Hepatocyte (in vitro differentiated cells): Measurements from ENCODE around the gene SATB2. TPM values are rescaled to one million over a fixed set of nuclear protein-coding genes. Genes with fewer than 3 reads are reported as not detected.

Experiments used
- DNase-seq: peaks from one replicate; pipeline ENCODE4 v3.0.0-alpha.2; 2016; ENCODE audit warnings: low spot score
- H2AFZ ChIP-seq: fragments of 200-600 bp; sonication (generic); 2 replicates; pipeline ENCODE4 v1.6.0; 2016; ENCODE audit warnings: antibody characterized with exemption, mild to moderate bottlenecking
- H3K27ac ChIP-seq: fragments of 200-600 bp; sonication (generic); 2 replicates; pipeline ENCODE4 v1.5.1; 2016; ENCODE audit warnings: mild to moderate bottlenecking
- H3K27me3 ChIP-seq: fragments of 200-600 bp; sonication (generic); 2 replicates; pipeline ENCODE4 v1.6.1; 2016
- H3K36me3 ChIP-seq: fragments of 200-600 bp; sonication (generic); replicated peaks from 2 replicates; pipeline ENCODE4 v1.5.1; 2016; ENCODE audit warnings: low read depth; ENCODE audit not compliant: insufficient read depth
- H3K4me1 ChIP-seq: fragments of 200-600 bp; sonication (generic); 2 replicates; pipeline ENCODE4 v1.5.1; 2016; ENCODE audit warnings: mild to moderate bottlenecking, moderate library complexity; ENCODE audit not compliant: insufficient read depth
- H3K4me2 ChIP-seq: fragments of 200-600 bp; sonication (generic); 2 replicates; pipeline ENCODE4 v1.6.0; 2016
- H3K4me3 ChIP-seq: fragments of 200-600 bp; sonication (generic); 2 replicates; pipeline ENCODE4 v1.5.1; 2016; ENCODE audit warnings: mild to moderate bottlenecking
- H3K79me2 ChIP-seq: fragments of 200-600 bp; sonication (generic); 2 replicates; pipeline ENCODE4 v1.6.0; 2017; ENCODE audit warnings: mild to moderate bottlenecking
- H3K9me2 ChIP-seq: fragments of 200-600 bp; sonication (generic); replicated peaks from 2 replicates; pipeline ENCODE4 v1.6.0; 2017; ENCODE audit warnings: mild to moderate bottlenecking; ENCODE audit not compliant: insufficient read depth
- H3K9me3 ChIP-seq: fragments of 200-600 bp; sonication (generic); 2 replicates; pipeline ENCODE4 v1.5.1; 2016; ENCODE audit warnings: low read depth, mild to moderate bottlenecking
- H4K20me1 ChIP-seq: fragments of 200-600 bp; sonication (generic); 2 replicates; pipeline ENCODE4 v1.6.0; 2016; ENCODE audit warnings: mild to moderate bottlenecking; ENCODE audit not compliant: insufficient read depth, poor library complexity, severe bottlenecking
- CTCF ChIP-seq: fragments of 200-600 bp; sonication (generic); IDR thresholded peaks from 2 replicates; pipeline ENCODE4 v1.5.1; 2016; ENCODE audit warnings: antibody characterized with exemption, mild to moderate bottlenecking; ENCODE audit not compliant: poor library complexity
- EZH2 ChIP-seq: fragments of 200-600 bp; sonication (generic); IDR thresholded peaks from 2 replicates; pipeline ENCODE4 v1.6.1; 2016; ENCODE audit warnings: antibody characterized with exemption, mild to moderate bottlenecking, borderline replicate concordance
- EZH2phosphoT487 ChIP-seq: fragments of 200-600 bp; sonication (generic); IDR thresholded peaks from one replicate; pipeline ENCODE4 v1.6.1; 2018; ENCODE audit warnings: antibody characterized with exemption, mild to moderate bottlenecking, low read depth, moderate library complexity; ENCODE audit not compliant: unreplicated experiment, severe bottlenecking
- WGBS: methylation state at CpG from one replicate; pipeline ENCODE4 v1.1.6; 2016; ENCODE audit warnings: low lambda C conversion rate; ENCODE audit errors: missing lambda C conversion rate; 5-methylcytosine and 5-hydroxymethylcytosine counted together
- polyA plus RNA-seq: library from polyadenylated mRNA; unstranded; fragments of >200 nt; fragmentation: Nextera tagmentation; extraction: Ambion mirVana; gene quantifications from 2 replicates; pipeline ENCODE4 v1.2.1, GENCODE V29; 2016
- total RNA-seq: library from RNA; depleted of rRNA; stranded (reverse); fragments of >200 nt; gene quantifications from 2 replicates; pipeline ENCODE4 v1.2.3, GENCODE V29; 2014

SATB2 gene
- total and polyA plus RNA-seq, 2 experiments from 2014 or later: 1.9 to 8.7 TPM

DNA sequence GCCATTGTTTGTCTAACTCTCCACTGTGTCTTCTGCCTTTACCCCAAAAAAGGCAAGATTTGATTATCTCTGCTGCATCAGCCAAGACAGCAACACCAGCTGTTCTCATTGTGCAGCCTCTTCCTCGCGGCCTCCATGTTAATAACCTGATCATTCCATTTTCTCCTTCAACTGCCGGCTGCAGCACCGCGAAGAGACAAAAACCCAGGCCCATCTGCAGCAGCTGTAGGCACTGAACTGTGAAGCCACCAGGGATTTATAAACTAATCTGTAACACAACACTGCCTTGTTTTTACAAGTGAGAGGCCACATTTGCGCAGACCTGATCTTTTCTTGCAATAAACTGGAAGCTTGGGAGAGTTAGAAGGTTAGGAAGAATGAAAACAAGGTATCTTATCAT is 147.8 kb downstream of the SATB2 start:
- DNase-seq: no peak
- H3K27me3 ChIP-seq: no peaks in the 10 kb centered on the region

GRCh38 chr2:199309411-199309810 is 148.3 kb downstream of the SATB2 start:
- DNase-seq: no peak
- H3K4me3 ChIP-seq: no peak overlapping the region
- H3K4me2 ChIP-seq: no peak overlapping the region
- TF ChIP-seq EZH2 (no peak), CTCF (no peak), EZH2phosphoT487 (no peak)
- H4K20me1 ChIP-seq: no peaks in the 10 kb centered on the region
- H3K79me2 ChIP-seq: no peaks in the 10 kb centered on the region
- no peaks in the 10 kb centered on the region for H3K27me3 ChIP-seq
- H2AFZ ChIP-seq: no peak overlapping the region
- no peak overlapping the region for H3K27ac ChIP-seq
- no peaks in the 10 kb centered on the region for H3K4me1 ChIP-seq
- H3K9me3 ChIP-seq: no peaks in the 10 kb centered on the region
- H3K9me2 ChIP-seq: no peaks in the 10 kb centered on the region
- WGBS: 95% methylated on average over 4 of the region's 4 CpGs
- H3K36me3 ChIP-seq: no peaks in the 10 kb centered on the region

More for the DNA sequence above, 147.8 kb downstream of the SATB2 start:
- Histone ChIP-seq H3K4me1 (no peaks in the 10 kb centered on the region), H3K4me2 (no peak overlapping the region), H3K9me3 (no peaks in the 10 kb centered on the region), H3K4me3 (no peak overlapping the region), H3K9me2 (no peaks in the 10 kb centered on the region), H3K36me3 (no peaks in the 10 kb centered on the region), H3K27ac (no peak overlapping the region), H3K79me2 (no peaks in the 10 kb centered on the region), H2AFZ (no peak overlapping the region), H4K20me1 (no peaks in the 10 kb centered on the region)
- TF ChIP-seq EZH2: no peak
- no peak for TF ChIP-seq CTCF
- 83% methylated on average over 6 of the region's 6 CpGs for WGBS

GRCh38 chr2:199308567-199308966 is 149.2 kb downstream of the SATB2 start:
- H4K20me1 ChIP-seq: no peaks in the 10 kb centered on the region
- H3K4me2 ChIP-seq: no peak overlapping the region
- no peak overlapping the region for H3K27ac ChIP-seq
- no peak for DNase-seq
- no peaks in the 10 kb centered on the region for H3K36me3 ChIP-seq
- no peaks in the 10 kb centered on the region for H3K9me2 ChIP-seq
- H3K27me3 ChIP-seq: no peaks in the 10 kb centered on the region
- TF ChIP-seq EZH2phosphoT487 (no peak), CTCF (no peak), EZH2 (no peak)
- WGBS: 97% methylated on average over 14 of the region's 14 CpGs
- H3K4me3 ChIP-seq: no peak overlapping the region
- H3K9me3 ChIP-seq: no peaks in the 10 kb centered on the region
- no peaks in the 10 kb centered on the region for H3K4me1 ChIP-seq
- no peak overlapping the region for H2AFZ ChIP-seq
- H3K79me2 ChIP-seq: no peaks in the 10 kb centered on the region

- H3K27me3 ChIP-seq: no peaks in the 10 kb centered on the region
- no peaks in the 10 kb centered on the region for H3K9me2 ChIP-seq
- no peaks in the 10 kb centered on the region for H3K9me3 ChIP-seq
- WGBS: 100% methylated on average over 1 of the region's 1 CpG
- H2AFZ ChIP-seq: no peak overlapping the region
- no peaks in the 10 kb centered on the region for H3K79me2 ChIP-seq
- H3K4me1 ChIP-seq: peaks cover 3% of the 10 kb centered on the region
- no peak overlapping the region for H3K4me2 ChIP-seq
- no peak overlapping the region for H3K27ac ChIP-seq
- H4K20me1 ChIP-seq: no peaks in the 10 kb centered on the region
- H3K36me3 ChIP-seq: no peaks in the 10 kb centered on the region
- DNase-seq: no peak
- TF ChIP-seq EZH2: no peak
- no peak for TF ChIP-seq CTCF
- no peak for TF ChIP-seq EZH2phosphoT487
- H3K4me3 ChIP-seq: no peak overlapping the region
Measured at GRCh38 chr2:199307461-199307860, 150.3 kb downstream of the SATB2 start.
